ENCODE data around the gene PTK6.
"Not testable (repeated sequence)": the region's sequence is repeated elsewhere in the genome, so short reads cannot be mapped to it uniquely, and the experiment has no call there.

The PTK6 gene

DNA sequence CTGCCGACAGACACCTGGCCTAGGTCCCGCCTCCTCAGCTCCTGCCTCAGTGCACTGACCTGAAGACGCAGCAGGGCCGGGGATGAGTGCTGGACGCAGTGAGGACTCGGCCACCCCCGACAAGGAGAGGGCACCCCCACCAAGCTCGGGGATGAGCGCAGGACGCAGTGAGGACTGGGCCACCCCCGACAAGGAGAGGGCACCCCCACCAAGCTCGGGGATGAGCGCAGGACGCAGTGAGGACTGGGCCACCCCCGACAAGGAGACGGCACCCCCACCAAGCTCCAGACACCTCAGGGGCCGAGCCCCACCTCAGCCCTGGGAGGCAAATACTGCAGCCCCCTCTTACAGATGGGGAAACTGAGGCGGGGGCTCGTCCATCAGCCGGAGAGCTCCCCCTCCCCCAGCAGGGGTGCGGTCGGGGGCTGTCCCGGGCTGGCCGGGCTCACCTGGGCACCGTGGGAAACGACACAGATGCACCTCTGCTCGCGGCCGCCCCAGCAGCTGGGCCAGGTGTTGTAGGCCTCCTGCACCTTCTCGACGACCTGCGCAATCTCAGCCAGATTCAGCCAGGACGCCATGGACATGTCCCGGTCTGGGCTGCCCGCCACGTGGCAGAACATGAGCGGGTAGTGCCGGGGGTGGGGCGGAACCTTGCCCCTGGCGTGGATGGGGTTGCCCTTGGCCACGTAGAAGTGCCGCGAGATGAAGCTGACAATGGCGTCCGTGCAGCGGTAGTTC is 29.4 kb upstream of the PTK6 start:
- Histone ChIP-seq H3K27me3 (ENCODE audit: insufficient read depth, low read length) (no peaks in the 10 kb centered on the region), H2AFZ (ENCODE audit: low read depth, low read length) (no peak overlapping the region), H3K9me3 (ENCODE audit: low read length) (no peaks in the 10 kb centered on the region), H3K36me3 (ENCODE audit: insufficient read depth, low read length) (no peaks in the 10 kb centered on the region), H3K4me1 (ENCODE audit: insufficient read depth, low read length) (no peaks in the 10 kb centered on the region), H3K4me3 (ENCODE audit: low read length) (no peak overlapping the region)

DNA sequence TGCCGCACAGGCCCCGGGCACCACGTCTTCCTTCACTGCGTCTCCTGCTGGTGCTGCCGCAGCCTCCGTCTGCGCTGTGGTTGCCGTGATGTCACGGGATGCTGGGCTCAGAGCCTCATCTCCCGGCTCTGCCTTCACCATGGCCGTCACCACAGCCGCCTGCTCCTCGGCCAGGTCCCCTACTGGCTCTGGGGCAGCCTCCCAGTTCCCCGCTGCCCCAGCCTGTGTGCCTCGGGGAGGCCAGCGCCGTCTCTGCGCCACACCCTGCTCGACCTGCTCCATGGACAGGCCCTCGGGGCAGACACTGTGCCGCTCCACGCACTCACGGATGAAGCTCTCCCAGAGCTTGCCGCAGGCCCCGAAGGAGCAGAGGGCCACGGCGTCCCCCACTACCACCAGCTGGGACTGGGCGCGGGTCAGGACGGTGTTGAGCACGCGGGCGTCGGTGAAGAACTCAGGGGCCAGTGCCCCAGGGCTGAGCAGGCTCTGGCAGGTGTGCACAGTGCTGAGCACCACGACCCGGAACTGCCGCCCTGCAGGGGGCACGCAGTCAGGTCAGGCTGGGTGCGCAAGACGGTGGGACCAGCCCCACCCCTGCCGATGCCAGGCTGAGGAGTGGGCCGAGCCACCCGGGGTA is 28.6 kb upstream of the PTK6 start:
- no peaks in the 10 kb centered on the region for H3K9me3 ChIP-seq (ENCODE audit: low read length)

DNA sequence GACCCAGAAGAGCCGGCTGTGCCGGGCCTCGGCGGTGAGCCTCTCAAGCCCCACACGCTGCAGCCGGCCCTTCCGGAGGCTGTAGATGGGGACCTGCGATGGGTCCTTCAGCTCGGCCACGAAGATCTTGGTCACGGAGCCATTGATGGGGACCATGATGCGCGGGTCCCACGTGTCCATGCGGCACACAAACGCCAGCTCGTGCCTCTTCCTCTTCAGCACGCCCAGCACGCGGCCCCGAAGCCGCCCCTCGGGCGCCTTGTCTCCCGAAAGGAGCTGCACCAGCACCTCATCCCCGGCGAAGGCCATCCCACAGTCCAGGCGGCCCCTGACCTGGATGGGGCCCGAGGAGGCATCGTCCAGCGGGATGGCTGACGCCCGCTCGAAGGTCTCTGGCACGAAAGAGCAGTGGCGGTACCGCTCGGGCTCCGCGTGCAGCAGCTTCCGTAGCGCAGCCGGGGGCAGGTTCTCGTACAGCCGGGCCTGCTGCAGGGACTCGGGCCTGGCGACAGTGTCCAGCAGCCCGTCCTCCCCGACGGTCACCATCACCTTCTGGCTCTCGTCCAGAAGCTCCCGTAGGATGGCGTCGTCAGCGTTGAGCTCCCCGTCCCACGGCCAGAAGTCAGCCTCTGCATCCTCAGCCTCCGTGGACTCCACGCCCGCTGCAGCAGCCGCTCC is 28.0 kb upstream of the PTK6 start:
- Histone ChIP-seq H3K4me1 (ENCODE audit: insufficient read depth, low read length) (no peaks in the 10 kb centered on the region), H2AFZ (ENCODE audit: low read depth, low read length) (no peak overlapping the region), H3K9me3 (ENCODE audit: low read length) (no peaks in the 10 kb centered on the region), H3K36me3 (ENCODE audit: insufficient read depth, low read length) (no peaks in the 10 kb centered on the region), H3K4me3 (ENCODE audit: low read length) (no peak overlapping the region), H3K27me3 (ENCODE audit: insufficient read depth, low read length) (no peaks in the 10 kb centered on the region)

More for the DNA sequence above, 28.6 kb upstream of the PTK6 start:
- Histone ChIP-seq H3K27me3 (ENCODE audit: insufficient read depth, low read length) (no peaks in the 10 kb centered on the region), H3K4me3 (ENCODE audit: low read length) (no peak overlapping the region), H2AFZ (ENCODE audit: low read depth, low read length) (no peak overlapping the region), H3K4me1 (ENCODE audit: insufficient read depth, low read length) (no peaks in the 10 kb centered on the region), H3K36me3 (ENCODE audit: insufficient read depth, low read length) (no peaks in the 10 kb centered on the region)

DNA sequence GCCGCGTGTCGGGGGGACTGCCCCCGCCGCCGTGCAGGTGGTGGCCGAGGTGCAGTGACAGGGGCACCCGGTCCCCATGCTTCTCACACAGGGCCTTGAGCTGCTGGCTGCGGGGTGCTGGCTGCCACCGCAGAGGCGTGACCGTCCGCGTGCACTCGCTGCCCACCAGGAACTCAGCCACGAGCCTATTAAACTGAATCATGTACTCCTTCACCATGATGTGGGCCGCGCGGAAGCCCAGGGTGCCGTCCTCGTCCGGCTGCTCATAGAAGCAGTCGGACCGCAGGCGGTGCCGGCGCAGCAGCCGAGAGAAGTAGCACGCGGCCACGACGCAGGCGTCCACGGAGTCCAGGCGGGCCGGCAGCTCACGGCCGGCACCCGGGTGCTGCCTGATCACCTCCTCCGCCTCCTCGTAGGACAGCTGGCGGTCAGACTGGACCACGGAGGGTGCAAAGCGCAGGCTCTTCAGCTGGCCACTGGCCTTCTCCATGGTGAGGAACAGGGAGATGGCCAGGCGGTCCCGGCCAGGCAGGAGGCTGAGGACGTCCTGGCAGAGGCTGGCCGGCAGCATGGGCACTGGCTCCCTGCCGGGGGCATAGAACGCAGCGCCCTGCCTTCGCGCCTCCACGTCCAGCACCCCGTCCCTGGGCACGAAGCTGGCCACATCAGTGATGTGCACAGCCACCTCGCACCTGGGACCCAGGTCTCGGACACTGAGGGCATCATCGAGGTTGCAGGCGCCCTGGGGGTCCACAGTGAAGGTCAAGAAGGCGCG is 27.0 kb upstream of the PTK6 start:
- H3K4me3 ChIP-seq (ENCODE audit: low read length) = no peak overlapping the region
- H3K27me3 ChIP-seq (ENCODE audit: insufficient read depth, low read length) = no peaks in the 10 kb centered on the region
- H3K36me3 ChIP-seq (ENCODE audit: insufficient read depth, low read length) = no peaks in the 10 kb centered on the region
- H3K9me3 ChIP-seq (ENCODE audit: low read length) = no peaks in the 10 kb centered on the region
- H3K4me1 ChIP-seq (ENCODE audit: insufficient read depth, low read length) = no peaks in the 10 kb centered on the region
- no peak overlapping the region for H2AFZ ChIP-seq (ENCODE audit: low read depth, low read length)

DNA sequence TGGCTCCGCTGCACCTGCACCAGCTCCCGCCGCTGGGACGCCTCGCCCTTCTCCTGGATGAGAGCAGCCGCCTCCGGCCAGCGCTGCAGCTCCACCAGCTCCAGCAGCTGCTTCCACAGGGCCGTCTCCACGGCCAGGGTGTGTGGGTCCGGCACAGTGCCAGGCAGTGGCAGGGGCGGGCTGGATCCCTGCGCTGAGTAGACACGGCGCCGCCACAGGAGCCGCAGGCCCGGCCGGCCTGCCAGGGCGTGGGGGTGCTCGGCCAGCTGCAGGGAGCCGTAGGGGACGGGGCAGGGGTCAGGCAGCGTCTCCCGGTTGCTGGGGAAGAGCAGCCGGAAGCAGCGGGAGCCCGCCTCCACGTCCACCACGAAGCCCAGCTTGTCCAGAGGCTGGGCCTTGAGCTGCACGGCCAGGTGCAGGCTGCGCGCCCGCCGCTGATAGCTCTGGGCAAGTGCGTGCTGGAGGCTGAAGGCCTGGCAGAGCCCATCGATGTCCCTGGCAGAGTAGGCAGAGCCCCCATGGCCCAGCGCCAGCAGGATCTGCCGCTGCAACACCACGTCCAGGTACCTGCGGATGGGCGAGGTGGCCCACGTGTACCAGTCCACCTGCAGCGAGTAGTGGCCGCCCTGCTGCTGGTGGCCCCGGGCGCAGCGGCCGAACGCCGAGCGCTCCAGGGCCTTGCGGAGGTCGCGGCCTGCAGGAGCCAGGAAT is 26.2 kb upstream of the PTK6 start:
- Histone ChIP-seq H3K27me3 (ENCODE audit: insufficient read depth, low read length) (no peaks in the 10 kb centered on the region), H2AFZ (ENCODE audit: low read depth, low read length) (no peak overlapping the region), H3K9me3 (ENCODE audit: low read length) (no peaks in the 10 kb centered on the region), H3K4me1 (ENCODE audit: insufficient read depth, low read length) (no peaks in the 10 kb centered on the region), H3K4me3 (ENCODE audit: low read length) (no peak overlapping the region), H3K36me3 (ENCODE audit: insufficient read depth, low read length) (no peaks in the 10 kb centered on the region)

DNA sequence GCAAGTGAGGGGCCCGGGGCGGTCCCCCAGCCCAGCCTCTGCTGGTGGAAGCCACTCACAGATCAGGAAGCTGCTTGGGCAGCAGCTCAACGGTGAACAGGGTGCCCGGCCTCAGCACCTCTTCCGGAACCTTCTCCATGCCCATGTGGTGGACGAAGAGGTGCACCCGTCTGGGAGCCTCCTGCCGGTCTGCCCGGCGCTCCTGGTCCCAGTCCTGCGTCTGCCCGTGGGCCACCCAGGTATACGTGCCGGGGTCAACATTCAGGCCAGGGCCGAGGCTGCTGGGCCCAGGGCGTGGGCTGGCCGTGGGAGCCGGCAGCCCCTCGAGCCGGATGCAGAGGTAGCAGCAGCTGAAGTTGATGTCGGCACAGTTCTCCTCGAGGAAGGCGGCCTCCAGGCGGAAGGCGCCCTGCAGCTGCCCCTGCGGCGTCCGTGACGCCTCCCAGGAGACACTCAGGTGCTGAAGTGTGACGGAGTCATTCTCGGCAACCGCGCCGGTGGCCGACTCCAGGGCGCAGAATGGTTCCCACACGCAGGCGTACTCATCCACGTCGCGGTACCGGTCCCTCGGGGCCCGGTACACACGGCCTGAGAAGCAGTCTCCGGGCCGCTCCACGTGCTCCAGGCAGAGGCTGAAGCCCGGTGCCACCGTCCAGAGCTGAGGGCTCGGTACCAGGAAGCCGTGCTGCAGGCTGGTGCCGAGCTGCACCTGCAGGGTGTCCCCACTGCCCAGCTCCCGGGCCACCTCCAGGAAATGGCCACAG is 25.5 kb upstream of the PTK6 start:
- Histone ChIP-seq H3K4me1 (ENCODE audit: insufficient read depth, low read length) (no peaks in the 10 kb centered on the region), H3K36me3 (ENCODE audit: insufficient read depth, low read length) (no peaks in the 10 kb centered on the region), H3K9me3 (ENCODE audit: low read length) (no peaks in the 10 kb centered on the region), H3K4me3 (ENCODE audit: low read length) (no peak overlapping the region), H2AFZ (ENCODE audit: low read depth, low read length) (no peak overlapping the region), H3K27me3 (ENCODE audit: insufficient read depth, low read length) (no peaks in the 10 kb centered on the region)

DNA sequence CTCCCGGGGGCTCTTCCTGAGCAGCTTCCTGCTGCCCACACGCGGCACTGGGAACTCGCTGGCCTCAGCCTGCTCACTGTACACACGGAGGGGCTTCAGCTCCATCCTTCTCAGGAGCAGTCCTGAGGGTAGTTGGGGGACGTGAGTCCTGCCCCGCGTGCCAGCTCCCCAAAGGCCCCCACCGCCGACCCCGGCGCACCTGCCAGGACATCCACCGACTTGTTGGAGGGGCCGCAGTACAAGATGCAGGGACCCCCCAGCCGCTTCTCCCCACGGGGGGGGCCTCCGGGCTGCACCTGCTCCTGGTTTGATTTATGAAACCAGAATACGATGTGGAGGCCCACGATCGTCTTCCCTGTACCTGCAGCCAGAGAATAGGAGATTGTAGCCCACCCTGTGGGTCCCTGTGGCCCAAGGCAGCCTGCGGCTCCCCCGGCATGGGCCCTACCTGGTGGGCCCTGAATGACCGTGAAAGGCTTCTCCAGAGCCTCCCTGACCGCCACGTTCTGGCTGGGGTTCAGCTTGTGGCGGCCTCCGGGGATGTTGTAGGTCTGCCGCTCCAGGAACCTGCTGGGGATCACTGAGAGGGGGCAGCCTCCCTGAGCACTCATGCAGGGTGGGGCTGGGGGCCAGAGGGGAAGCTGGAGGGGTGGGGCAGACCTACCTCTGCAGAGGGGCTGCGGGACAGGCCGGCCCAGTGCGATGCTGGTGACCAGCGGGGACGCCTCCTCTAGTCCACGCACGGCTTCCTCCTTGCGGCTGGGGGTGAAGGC is 24.6 kb upstream of the PTK6 start:
- Histone ChIP-seq H2AFZ (ENCODE audit: low read depth, low read length) (no peak overlapping the region), H3K4me1 (ENCODE audit: insufficient read depth, low read length) (no peaks in the 10 kb centered on the region), H3K4me3 (ENCODE audit: low read length) (no peak overlapping the region), H3K27me3 (ENCODE audit: insufficient read depth, low read length) (no peaks in the 10 kb centered on the region), H3K36me3 (ENCODE audit: insufficient read depth, low read length) (no peaks in the 10 kb centered on the region), H3K9me3 (ENCODE audit: low read length) (no peaks in the 10 kb centered on the region)

DNA sequence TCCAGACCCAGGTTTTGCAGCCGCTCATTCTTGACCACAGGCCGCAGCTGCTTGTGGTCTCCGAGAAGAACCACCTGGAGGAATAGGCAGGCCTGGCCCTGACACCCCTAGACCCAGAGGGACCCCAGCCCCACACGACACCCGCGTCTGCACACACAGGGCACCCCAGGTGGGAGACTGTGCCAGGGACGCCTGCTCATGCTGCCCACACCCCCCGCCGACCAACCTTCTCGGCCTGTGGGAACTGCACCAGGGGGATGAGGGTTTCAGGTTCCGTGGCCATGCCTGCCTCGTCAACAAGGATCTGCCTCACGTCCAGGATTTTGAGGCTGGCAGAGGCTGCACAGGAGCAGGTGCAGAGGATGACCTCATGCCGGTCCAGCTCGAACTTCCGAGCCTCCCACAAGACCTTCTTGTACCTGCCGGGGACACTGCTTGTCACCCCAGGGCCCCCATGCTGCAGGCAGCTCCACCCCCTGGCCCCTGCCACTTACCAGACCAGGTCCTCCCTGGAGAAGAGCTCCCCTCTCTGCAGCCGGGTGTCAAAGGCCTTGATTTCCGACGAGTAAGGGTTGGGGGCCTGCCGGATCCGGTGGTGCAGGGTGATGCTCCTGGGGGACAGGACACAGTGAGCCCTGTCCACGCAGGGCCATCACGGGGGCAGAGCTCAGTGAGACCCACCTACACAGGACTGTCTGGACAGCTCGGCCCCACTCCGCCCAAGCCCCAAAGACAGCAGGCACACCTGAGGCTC is 23.9 kb upstream of the PTK6 start:
- H2AFZ ChIP-seq (ENCODE audit: low read depth, low read length) = no peak overlapping the region
- H3K4me3 ChIP-seq (ENCODE audit: low read length) = no peak overlapping the region
- H3K27me3 ChIP-seq (ENCODE audit: insufficient read depth, low read length) = no peaks in the 10 kb centered on the region
- no peaks in the 10 kb centered on the region for H3K36me3 ChIP-seq (ENCODE audit: insufficient read depth, low read length)
- no peaks in the 10 kb centered on the region for H3K9me3 ChIP-seq (ENCODE audit: low read length)
- no peaks in the 10 kb centered on the region for H3K4me1 ChIP-seq (ENCODE audit: insufficient read depth, low read length)

DNA sequence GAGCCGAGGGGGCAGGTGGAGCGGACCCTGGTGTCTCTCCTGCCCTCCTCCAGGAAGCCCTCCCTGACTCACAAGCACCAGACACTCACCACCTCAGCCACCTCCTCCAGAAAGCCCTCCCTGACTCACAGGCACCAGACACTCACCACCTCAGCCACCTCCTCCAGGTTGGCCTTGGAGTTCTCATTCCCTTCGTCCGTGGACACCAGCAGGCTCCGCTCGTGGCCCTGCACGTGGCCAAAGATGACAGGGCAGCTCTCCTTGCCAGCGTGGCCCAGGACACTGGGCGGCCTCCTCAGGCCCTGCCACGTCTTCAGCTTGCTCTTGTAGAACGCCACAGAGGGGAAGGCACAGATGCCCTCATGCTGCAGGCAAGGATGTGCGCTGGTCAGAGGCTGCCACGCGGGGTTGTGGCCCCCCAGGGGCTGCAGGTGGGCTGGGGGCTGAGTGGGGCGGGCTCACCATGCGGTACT is 23.2 kb upstream of the PTK6 start:
- H3K4me3 ChIP-seq (ENCODE audit: low read length) = no peak overlapping the region
- no peaks in the 10 kb centered on the region for H3K9me3 ChIP-seq (ENCODE audit: low read length)
- no peak overlapping the region for H2AFZ ChIP-seq (ENCODE audit: low read depth, low read length)
- H3K27me3 ChIP-seq (ENCODE audit: insufficient read depth, low read length) = no peaks in the 10 kb centered on the region
- H3K36me3 ChIP-seq (ENCODE audit: insufficient read depth, low read length) = no peaks in the 10 kb centered on the region
- no peaks in the 10 kb centered on the region for H3K4me1 ChIP-seq (ENCODE audit: insufficient read depth, low read length)

DNA sequence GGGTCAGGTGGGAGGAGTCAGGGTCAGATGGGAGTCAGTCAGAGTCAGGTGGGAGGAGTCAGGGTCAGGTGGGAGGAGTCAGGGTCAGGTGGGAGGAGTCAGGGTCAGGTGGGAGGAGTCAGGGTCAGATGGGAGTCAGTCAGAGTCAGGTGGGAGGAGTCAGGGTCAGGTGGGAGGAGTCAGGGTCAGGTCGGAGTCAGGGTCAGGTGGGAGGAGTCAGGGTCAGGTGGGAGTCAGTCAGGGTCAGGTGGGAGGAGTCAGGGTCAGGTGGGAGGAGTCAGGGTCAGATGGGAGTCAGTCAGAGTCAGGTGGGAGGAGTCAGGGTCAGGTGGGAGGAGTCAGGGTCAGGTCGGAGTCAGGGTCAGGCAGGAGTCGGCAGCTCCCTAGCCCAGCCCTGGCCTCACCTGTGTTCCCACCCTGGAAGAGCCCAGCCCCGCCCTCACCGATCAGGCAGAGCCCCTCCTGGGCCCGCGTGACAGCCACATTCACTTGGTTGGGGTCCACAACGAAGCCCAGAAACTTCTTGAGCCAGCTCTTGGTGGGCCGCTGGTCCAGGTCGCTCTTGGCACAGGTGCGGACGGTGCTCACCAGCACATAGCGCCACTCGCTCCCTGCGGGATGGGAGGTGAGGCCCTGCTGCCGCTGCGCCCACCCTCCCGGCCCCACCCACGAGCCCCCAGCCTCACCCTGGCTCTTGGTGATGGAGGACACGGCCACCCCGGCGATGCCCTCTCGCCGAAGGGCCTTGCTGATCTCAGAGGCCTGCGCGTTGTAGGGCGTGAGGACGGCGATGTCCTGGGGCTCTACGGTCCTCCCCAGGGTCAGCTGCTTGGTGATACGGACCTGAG is 22.5 kb upstream of the PTK6 start:
- not testable (repeated sequence) for H2AFZ ChIP-seq (ENCODE audit: low read depth, low read length); H3K4me3 ChIP-seq (ENCODE audit: low read length); H3K9me3 ChIP-seq (ENCODE audit: low read length); H3K36me3 ChIP-seq (ENCODE audit: insufficient read depth, low read length); H3K27me3 ChIP-seq (ENCODE audit: insufficient read depth, low read length); H3K4me1 ChIP-seq (ENCODE audit: insufficient read depth, low read length)

Measured in neuron (in vitro differentiated cells).